Fibroblast of skin of right biceps (primary cell): Measurements from ENCODE around the gene GNAZ.

Experiments
- DNase-seq: peaks from one replicate; pipeline ENCODE4 v3.0.0-alpha.2; 2013

GNAZ gene

GRCh38 chr22:23161029-23161428, 90.7 kb downstream of the GNAZ start:
- no peak for DNase-seq

GRCh38 chr22:23161574-23161973, 91.3 kb downstream of the GNAZ start:
- no peak for DNase-seq

- DNase-seq, result no peak
Measured at GRCh38 chr22:23163665-23164064, 93.3 kb downstream of the GNAZ start.

GRCh38 chr22:23164091-23164490, 93.8 kb downstream of the GNAZ start:
- DNase-seq, result no peak

DNA sequence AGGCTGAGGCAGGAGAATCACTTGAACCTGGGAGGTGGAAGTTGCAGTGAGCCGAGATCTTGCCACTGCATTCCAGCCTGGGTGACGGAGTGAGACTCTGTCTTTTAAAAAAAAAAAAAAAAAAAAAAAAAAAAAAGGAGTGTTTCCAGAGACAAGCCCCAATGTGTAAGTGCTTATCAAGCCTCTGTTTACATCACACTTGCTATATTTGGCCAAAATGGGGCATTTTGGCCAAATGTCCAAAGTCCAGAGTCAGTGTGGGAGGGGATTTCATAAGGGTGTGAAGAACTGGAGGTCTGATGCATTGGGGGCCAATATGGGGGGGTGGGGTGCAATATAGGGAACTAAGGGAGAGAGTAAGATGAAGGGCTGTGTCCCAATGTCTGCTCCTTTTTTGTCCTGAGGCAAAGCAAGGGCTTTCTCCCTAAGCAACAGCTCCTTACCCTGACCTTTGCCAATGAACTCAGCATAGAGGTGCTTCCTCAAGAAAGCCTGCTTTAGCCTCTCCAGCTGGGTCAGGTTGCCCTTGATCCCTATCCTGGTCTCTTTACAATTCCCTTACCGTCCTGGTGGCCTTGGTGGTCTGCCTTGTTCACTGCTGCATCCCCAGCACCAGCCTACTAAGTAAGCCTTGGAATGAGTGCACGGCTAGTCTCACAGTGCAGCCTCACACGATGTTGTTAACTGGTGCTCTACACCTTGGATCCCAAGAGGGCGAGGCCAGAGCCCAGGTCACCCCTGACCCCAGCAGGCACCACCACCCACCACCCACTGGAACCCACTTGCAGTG, 95.9 kb downstream of the GNAZ start:
- no peak for DNase-seq

GRCh38 chr22:23166841-23167616, 96.7 kb downstream of the GNAZ start:
- DNase-seq, result no peak

DNA sequence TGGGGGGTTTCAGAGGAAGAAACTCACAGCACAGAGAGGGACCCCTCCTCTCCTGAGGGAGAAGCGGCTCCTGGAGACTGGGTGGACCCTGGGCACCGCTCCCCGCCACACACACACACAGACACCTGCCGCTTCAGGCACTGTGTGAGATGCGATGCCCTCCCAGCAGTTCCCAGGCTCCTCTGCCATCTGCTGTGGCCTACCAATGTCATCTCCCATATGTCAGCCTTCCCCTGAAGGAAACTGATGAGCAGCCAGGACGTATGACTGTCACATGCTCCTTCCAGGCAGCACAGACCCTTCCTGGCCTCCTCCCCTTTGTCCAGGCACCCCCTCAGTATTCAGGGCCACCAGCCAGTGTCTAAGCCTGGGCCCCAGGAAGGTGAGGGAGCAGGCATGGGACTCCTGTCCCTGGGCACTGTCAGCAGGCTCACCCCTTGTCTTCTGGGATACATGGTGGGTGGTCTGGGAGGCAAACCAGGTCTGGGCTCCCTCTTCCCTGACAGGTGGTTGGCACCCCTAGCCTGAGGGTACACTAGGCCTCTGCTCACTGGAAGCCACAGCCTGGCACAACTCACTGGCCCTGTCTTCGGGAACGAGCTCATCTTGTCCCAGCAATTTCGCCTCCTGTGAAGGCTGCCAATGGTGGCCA, 98.2 kb downstream of the GNAZ start:
- DNase-seq, result no peak

DNA sequence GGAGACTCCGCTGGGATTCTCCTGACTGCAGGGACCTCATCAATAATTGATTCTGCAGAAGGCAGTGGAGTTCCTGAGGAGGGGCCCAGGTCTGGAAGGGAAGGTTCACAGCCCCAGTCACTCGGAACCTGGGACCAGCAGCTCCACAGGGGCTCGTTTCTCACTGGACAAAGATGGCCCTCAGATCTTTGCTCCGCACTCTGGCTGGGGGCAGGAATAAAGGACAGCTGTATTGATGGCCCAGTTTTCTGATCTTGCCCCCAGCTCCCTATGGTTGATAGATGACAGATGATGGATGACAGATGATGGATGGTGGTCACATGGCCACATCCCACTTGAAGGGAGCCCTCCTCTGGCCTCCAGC, 98.7 kb downstream of the GNAZ start:
- no peak for DNase-seq
